ENCODE data around the gene CDC14A.
"Not testable (repeated sequence)": the region's sequence is repeated elsewhere in the genome, so short reads cannot be mapped to it uniquely, and the experiment has no call there.

CDC14A gene

DNA sequence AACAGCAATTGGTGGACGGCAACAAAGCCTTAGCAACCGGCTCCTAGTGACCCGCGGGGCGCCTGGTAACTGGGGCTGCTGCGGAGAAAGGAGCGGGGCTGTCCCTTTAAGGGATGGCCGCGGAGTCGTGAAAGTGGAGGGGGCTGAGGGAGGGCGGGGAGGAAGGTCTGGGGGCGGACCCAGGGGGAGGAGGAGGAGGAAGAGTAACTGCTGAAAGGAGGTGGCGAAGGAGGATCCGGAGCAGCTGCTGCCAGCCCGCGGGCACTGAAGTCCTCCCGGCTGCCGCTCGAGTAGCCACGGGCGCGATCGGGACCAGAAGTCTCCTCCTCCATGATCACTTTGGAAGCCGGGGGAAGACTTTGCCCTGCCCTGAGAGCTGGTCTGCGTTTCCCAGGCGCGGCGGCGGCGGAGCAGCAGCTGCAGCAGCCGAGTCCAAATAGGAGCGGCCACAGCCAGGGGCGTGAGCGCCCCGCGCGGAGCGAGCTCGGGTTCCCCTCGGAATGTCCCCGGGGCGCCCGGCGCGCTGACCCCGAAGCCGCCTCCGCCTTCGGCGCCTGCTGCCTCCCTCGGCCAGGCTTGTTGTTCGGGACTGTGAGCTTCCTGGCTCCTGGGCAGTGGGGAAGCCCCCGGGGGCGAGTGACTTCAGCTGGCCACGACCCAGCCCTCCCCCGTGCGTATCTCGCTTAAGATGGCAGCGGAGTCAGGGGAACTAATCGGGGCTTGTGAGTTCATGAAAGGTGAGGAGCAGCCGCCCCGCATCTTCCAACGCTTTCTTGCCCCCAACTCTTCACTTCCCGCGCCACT is at the start of gene CDC14A:
Gene CDC14A, plus strand, starts transcription at position 240 of the 804 bp plus-strand sequence. Its CDS starts 449 bp downstream, at position 689.
- peak; percentile 85 for DNase-seq

- DNase-seq: no peak
Measured at GRCh38 chr1:100302739-100303138, 49.6 kb upstream of the CDC14A start.

GRCh38 chr1:100304227-100304626 is 48.1 kb upstream of the CDC14A start:
- no peak for DNase-seq

DNA sequence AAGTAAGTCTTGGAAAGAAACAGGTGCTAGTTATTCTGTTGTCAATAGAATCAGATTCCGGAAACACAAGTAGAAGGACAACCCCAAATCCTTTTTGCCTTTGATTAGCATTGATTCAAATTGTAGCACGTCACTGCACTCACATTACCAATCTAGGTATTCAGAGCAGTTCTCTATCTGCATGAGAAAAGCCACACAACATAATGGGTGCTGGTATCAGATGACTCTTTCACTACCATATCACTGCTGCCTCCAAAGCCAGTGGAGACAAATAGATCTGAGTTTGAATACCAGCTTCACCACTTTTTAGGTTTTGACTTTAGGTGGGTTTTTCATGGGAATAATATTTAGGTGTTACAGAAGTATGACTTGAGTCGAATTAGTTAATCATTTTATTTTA is 47.4 kb upstream of the CDC14A start:
- no peak for DNase-seq

DNA sequence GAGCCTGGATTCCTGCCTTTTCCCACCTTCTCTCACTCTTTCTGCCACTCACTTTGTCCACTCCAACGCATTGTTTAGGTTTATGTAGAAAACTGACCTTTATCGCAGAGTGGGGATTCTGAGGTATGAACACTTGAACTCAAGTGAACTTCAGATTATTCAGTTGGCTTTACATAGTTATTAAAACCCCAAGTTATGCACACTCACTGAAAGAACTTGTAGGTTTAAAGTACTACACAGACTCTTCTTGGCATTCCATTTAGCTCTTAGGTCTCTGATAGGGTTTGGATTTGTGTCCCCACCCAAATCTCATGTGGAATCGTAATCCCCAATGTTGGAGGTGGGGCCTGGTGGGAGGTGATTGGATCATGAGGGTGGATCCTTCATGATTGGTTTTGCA is 46.4 kb upstream of the CDC14A start:
- no peak for DNase-seq

- DNase-seq: no peak
Measured at GRCh38 chr1:100306735-100307313, 45.5 kb upstream of the CDC14A start.

- no peak for DNase-seq
Measured at GRCh38 chr1:100308777-100309176, 43.5 kb upstream of the CDC14A start.

DNA sequence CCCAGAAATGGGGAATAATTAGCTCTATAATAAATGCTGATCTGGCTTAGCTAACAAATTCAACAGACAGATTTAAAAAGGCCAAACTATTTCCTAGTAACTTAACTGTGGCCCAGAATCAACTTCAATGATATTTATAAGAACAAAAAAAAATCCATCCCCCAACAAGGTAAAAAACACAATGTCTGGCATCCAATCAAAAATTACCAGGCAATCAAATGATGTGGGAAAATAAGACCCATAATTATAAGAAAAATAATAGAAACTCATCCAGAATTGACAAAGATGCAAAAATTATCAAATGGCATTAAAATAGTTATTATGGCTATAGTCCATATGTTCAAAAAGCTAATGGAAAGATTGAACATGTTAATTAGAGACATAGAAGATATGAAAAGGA is 42.4 kb upstream of the CDC14A start:
- DNase-seq: no peak

DNA sequence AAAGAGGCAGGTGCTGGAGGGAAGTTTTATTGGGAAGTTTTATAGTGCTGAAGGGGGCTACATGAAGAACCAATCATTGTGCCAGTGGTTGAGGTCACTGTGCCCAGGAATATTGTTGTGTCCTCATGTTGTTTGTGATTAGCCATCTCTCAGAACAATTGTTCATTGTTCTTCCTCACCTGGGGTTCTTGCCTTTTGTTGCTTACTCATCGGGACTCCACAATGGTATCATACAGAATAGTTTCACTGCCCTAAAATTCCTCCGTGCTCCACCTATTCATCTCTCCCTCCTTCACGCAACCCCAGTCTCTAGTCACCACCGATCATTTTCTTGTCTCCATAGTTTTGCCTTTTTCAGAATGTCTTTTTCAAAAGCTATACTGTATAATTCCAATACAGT is 38.9 kb upstream of the CDC14A start:
- DNase-seq: no peak

DNA sequence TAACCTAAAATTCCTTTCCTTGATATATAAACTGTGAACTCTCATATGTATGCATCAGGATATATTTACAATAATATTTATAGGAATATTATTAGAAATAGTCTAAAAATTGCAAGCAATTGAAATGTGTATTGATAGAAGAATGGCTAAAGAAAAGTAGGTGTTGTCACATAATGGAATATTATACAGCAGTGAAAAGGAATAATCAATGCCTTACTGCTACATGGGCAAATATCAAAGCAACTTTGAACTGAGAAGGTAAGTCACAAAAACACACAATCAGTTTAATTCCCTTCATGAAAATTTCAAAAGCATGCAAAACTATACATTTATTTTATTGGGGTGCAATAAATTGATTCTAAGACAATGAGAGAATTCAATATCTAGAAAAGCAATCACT is 35.7 kb upstream of the CDC14A start:
- no peak for DNase-seq

DNA sequence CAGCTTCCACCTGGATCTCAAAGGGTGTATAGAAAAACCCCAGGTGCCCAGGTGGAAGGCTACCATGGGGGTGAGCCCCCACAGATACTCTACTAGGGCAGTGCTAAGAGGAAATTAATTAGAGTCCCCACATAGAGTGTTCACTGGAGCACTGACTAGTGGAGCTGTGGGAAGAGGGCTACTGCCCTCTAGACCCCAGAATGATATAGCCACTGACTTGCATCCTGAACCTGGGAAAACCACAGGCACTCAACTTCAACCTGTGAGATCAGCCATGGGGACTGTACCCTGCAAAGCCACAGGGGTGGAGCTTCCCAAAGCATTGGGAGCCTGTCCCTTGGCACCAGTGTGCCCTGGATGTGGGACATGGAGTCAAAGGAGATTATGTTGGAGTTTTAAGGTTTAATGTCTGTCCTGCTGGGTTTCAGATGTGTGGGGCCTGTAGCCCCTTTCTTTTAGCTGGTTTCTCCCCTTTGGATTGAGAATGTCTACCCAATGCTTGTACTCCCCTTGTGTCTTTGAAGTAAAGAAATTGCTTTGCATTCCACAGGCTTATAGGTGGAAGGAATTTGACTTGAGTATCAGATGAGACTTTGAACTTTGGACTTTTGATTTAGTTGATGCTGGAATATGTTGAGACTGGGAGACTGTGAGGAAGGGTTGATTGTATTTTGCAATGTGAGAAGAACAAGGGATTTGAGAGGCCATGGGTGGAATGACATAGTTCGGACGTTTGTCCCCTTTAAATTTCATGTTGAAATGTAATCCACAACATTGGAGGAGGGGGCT is 31.8 kb upstream of the CDC14A start:
- DNase-seq: no peak

DNA sequence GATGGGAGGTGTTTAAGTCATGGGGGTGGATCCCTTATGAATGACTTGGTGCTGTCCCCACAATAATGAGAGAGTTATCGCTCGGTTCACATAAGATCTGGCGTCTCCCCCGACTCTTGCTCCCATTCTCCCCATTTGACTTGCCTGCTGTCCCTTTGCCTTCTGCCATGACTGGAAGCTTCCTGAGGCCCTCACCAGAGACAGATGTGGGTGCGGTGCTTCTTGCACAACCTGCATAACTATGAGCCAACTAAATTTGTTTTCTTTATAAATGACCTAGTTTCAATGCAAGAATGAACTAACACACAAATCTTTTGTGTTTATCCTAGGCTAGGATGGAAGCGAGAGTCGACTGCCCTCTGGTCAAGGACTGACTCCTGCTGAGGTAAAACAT is 31.2 kb upstream of the CDC14A start:
- no peak for DNase-seq

GRCh38 chr1:100321506-100321905 is 30.8 kb upstream of the CDC14A start:
- DNase-seq: no peak

GRCh38 chr1:100322436-100323211 is 29.7 kb upstream of the CDC14A start:
- DNase-seq: no peak

DNA sequence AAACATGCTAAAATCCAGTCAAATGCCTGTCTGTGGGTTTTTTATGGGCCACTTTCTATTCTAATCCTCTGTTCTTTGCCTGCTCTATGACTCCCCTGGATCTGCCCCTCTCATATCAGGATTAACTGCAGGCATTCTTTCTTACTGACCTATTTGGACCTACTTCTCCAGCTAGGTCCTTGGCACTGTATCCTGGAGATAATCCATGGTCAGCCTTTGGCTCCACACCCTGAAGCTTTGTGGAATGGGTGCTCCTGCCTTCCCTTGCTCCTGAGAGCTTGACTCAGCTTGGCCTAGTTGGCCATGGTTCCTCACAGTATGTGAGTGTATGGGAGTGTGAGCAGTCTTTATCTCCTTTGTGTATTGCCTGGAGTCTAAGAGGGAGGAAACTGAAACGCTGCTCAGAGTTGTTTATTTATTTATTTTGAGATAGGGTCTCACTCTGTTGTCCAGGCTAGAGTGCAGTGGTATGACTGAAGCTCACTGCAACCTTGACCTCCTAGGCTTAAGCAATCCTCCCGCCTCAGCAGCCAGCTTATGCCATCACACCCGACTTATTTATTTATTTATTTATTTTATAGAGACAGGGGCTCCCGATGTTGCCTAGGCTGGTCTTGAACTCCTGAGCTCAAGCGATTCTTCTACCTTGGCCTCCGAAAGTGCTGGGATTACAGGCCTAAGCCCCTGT is 28.7 kb upstream of the CDC14A start:
- DNase-seq: no peak

GRCh38 chr1:100325415-100326324 is 26.6 kb upstream of the CDC14A start:
- no peak for DNase-seq

DNA sequence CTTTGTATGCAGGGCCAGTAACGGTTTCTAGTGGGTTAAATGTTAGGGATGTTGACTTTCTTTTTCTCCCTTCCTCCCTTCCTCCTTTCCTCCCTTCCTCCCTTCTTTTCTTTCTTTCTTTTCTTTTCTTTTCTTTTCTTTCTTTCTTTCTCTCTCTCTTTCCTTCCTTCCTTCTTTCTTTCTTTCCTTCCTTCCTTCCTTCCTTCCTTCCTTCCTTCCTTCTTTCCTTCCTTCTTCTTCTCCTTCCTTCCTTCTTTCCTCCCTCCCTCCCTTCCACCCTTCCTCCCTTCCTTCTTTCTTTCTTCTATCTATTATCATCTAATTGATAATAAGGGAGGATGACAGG is 26.0 kb upstream of the CDC14A start:
- not testable (repeated sequence) for DNase-seq

DNA sequence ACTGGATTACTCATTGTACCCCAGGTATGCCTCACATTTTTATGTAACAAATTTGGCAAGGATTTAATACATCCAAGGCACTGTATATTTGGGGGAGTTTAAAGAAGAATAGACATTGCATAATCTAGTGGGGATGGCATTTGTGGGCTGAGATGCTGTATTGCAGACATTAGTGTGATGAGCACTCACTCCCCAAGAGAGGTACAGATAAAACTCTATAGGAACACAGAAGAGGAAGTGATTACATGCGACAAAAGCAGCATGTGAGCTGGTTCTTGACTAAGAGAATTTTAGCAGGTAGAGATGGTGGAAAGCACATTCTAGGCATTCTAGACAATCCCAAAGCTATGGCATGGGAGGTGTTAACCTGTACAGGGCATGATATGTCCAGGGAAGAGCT is 24.2 kb upstream of the CDC14A start:
- no peak for DNase-seq

DNA sequence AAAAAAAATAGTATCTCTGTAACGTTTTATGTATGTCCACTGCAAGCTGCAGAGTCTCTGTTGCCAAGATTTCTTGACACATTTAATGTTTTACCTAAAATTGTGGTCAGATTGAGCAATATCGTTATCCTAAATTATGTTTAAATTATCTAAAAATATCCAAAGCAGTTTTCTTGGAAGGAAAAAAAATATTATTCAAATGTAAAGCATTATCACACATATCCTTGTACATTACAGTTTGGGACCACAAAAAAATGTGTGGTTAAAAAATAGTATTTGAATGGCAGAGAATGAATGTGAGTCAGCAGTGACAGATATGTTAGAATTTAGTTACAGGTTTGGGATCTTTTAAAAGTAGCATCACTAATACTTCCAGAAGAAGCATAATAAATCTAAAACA is 21.2 kb upstream of the CDC14A start:
- not testable (repeated sequence) for DNase-seq

- no peak for DNase-seq
Measured at GRCh38 chr1:100332331-100332730, 20.0 kb upstream of the CDC14A start.

DNA sequence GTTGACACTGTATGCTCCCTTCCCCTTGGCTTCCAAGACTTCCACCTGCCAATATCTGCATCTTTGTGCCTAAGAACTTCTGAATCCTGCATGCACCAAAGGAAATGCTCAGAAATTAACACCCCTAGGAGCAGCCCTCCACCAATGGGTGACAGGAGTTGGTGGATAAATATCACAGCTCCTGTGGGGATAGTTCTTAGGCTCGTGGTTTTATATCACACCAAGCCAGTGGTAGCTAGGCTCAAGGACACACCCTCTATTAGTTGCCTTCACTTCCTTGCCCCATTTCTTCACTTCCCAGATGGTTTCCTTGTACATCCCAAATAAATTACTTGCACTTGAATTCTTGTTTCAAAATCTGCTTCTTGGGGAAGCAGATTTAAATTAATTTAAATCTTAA is 16.9 kb upstream of the CDC14A start:
- DNase-seq: no peak

GRCh38 chr1:100337878-100338277 is 14.4 kb upstream of the CDC14A start:
- not testable (repeated sequence) for DNase-seq

Measured in GDM1 (cell line).